Measurements from ENCODE around the gene EYA2.

DNA sequence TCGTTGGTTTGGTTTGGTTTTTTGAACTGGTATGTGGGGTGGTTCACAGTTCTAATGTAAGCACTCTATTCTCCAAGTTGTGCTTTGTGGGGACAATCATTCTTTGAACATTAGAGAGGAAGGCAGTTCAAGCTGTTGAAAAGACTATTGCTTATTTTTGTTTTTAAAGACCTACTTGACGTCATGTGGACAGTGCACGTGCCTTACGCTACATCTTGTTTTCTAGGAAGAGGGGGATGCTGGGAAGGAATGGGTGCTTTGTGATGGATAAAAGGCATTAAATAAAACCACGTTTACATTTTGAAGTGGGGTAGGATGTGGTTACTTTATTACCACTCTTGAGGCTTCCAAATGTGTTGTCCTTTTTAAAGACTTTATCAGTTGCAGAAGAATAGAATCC, 293.9 kb downstream of the EYA2 start:
- TF ChIP-seq, protein P1, sequence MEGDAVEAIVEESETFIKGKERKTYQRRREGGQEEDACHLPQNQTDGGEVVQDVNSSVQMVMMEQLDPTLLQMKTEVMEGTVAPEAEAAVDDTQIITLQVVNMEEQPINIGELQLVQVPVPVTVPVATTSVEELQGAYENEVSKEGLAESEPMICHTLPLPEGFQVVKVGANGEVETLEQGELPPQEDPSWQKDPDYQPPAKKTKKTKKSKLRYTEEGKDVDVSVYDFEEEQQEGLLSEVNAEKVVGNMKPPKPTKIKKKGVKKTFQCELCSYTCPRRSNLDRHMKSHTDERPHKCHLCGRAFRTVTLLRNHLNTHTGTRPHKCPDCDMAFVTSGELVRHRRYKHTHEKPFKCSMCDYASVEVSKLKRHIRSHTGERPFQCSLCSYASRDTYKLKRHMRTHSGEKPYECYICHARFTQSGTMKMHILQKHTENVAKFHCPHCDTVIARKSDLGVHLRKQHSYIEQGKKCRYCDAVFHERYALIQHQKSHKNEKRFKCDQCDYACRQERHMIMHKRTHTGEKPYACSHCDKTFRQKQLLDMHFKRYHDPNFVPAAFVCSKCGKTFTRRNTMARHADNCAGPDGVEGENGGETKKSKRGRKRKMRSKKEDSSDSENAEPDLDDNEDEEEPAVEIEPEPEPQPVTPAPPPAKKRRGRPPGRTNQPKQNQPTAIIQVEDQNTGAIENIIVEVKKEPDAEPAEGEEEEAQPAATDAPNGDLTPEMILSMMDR (IDR thresholded peaks at IDR 0.05; ENCODE audit: poor library complexity) = no peak
- no peak for TF ChIP-seq EZH2 (IDR thresholded peaks at IDR 0.05; ENCODE audit: borderline replicate concordance)

Data from hepatocyte (in vitro differentiated cells).